GM18861 (cell line): Measurements from ENCODE around the gene TNFRSF1B.

Experiments
- ATAC-seq: cut with Tn5 transposase; IDR thresholded peaks from one replicate; pipeline ENCODE4 v1.9.1; 2021; ENCODE audit not compliant: unreplicated experiment

The TNFRSF1B gene

DNA sequence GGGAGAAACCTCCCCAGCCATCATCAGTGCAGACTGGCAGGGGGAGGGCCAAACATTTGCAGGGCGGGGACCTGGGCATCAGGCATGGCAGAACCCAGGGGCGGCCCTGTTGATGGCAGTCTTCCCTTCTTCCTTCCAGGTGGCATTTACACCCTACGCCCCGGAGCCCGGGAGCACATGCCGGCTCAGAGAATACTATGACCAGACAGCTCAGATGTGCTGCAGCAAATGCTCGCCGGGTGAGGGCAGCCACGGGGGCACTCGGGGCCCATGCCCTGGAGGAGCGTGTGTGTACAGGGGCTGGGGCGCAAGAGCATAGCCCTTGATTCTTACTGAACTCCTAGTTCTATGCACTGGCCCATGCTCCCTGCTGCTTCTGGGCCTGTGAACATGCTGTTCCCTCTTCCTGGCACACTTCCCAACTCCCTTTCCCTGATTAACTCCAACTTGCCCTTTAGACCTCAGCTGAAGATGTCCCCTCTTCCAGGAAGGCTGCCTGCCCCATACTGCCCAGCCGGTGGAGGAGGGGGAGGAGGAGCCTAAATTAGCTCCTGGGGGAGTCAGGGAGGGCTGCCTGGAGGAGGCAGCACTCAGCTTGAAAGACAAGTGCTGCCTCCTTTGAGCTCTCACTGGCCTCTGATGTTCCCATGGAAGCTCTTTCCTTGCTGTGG is 22.0 kb downstream of the TNFRSF1B start:
- ATAC-seq = no peak

DNA sequence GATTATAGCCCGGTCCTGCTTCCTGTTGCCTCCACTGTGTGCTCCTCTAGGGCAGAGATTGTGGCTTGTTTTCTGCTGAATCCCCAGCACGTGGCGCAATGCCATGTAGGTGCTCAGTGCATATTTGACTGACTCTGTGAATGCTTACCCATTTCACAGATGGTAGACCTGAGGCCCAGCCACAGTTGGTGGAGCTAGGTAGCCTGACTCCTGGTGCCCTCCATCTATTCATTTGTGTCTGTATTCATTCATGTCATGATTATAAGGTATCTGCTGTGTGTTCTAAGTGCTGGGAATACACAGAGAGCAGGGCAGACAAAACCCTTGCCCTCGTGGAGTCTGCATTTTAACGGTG is 22.5 kb downstream of the TNFRSF1B start:
- no peak for ATAC-seq

DNA sequence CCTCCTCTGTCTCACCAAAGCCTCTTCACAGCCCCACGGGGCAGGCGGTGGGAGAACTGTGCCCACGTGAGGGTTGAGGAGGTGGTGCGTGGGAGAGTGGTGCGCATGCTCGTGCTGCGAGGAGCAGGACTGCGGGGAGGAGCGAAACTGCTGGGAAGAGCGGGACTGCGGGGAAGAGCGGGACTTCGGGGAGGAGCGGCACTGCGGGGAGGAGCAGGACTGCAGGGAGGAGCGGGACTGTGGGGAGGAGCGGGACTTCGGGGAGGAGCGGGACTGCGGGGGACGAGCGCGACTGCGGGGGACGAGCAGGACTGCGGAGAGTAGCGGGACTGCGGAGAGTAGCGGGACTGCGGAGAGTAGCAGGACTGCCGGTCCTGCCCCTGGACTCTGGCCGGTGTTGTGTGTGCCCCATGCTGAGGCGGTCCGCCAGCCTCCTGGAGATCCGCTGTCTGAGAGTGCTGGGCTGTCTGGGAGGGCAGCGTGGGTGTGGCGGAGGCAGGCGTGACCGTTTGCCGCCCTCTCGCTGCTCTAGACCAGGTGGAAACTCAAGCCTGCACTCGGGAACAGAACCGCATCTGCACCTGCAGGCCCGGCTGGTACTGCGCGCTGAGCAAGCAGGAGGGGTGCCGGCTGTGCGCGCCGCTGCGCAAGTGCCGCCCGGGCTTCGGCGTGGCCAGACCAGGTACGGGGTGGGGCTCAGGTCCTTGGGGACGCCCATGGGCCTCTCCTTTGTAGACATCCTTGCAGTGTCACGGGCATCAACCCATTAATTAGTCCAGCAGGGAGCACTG is 24.6 kb downstream of the TNFRSF1B start:
- no peak for ATAC-seq

- ATAC-seq = no peak
Observed at GRCh38 chr1:12194666-12195216, 27.9 kb downstream of the TNFRSF1B start.

- no peak for ATAC-seq
Observed at GRCh38 chr1:12195416-12195815, 28.6 kb downstream of the TNFRSF1B start.

GRCh38 chr1:12196641-12197482 is 30.1 kb downstream of the TNFRSF1B start:
- ATAC-seq = no peak

- ATAC-seq = no peak
Observed at GRCh38 chr1:12197483-12197880, 30.7 kb downstream of the TNFRSF1B start.

GRCh38 chr1:12200208-12200607 is 33.4 kb downstream of the TNFRSF1B start:
- ATAC-seq = no peak

- ATAC-seq = no peak
Observed at GRCh38 chr1:12201352-12202189, 34.8 kb downstream of the TNFRSF1B start.

DNA sequence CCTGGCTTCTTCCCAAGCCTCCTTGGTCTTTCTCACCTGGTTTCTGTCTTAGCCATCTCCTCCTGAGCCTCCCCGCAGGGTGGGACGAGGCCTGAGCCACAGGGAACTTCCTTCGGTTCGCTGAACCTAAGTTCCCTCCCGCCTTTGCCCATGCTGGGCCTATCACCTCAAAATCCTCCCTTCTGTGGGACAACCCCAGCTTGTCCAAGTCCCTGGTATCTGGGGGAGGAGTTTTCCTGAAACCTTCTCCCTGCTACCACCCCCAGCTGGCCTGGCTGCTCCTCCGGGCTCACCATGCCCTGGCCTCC is 35.4 kb downstream of the TNFRSF1B start:
- no peak for ATAC-seq

DNA sequence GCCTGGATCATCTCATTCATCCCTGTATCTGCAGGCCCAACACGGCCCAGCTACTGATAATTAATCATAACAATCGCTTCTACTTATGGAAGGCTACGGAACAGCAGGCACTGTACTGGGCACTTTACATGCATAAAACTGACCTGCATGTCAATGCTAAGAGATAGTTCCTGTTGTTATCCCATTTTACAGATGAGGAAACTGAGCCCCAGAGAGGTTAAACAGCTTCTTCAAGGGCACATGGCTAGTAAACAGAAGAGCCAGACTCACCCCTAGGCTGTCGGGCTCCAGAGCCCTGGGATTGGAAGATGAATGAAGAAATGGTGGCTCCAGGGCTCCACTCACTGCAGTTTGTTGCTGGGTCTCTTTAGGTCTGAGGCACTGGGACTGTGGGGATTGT is 35.8 kb downstream of the TNFRSF1B start:
- ATAC-seq = no peak

- no peak for ATAC-seq
Observed at GRCh38 chr1:12203216-12204007, 36.6 kb downstream of the TNFRSF1B start.

GRCh38 chr1:12204140-12204539 is 37.3 kb downstream of the TNFRSF1B start:
- no peak for ATAC-seq

DNA sequence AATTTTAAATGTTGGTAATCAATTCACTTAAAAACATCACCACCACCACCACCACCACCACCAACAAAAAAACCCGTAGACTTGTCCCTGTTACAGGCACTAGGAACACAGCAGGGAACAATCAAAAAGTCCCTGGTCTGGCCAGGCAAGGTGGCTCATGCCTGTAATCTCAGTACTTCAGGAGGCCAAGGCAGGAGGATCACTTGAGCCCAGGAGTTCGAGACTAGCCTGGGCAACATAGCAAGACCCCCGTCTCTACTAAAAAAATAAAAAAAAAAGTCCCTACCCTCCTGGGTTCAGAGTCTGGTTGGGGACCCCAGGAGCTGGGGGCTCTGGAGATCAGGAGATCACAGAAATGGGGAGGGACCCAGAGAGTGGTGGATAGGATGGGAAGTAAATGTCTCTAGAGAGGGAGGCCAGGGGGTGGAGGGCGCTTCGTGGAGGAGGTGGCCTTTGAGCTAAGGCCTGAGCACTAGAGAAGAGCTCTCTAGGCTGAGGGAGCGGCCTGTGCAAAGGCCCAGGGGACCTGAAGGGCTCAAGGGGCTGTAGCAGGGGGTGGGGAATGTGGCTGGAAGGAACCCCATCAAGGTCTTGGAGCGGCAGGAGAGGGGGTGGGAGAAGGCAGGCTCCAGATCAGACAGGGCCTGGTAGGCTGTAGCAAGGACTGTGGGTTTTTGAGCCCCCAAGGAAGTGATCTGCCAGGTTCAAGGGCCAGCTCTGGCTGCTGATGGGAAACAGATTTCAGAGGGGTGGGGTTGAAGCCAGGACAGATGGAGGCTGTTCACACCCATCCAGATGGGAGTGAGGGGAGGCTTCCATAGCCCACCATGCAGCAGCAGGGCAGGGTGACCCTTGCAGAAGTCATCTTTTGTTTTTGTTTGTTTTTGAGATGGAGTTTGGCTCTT is 38.2 kb downstream of the TNFRSF1B start:
- no peak for ATAC-seq

DNA sequence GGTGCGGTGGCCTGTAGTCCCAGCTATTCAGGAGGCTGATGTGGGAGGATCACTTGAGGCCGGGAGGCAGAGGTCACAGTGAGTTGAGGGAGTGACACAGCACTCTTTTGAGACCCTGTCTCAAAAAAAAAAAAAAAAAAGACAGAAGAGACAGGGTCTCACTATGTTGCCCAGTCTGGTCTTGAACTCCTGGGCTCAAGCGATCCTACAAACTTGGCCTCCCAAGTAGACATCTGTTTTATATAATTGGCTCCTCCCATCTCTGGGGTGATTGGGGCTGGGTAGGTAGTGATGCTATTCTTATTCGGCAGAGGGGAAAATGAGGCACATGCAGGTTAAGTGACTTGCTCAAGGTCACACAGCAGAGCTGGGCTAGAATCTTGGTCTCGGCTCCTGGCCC is 39.4 kb downstream of the TNFRSF1B start:
- no peak for ATAC-seq

GRCh38 chr1:12206792-12207424 is 40.1 kb downstream of the TNFRSF1B start:
- ATAC-seq = no peak

GRCh38 chr1:12208271-12208670 is 41.5 kb downstream of the TNFRSF1B start:
- ATAC-seq = no peak

DNA sequence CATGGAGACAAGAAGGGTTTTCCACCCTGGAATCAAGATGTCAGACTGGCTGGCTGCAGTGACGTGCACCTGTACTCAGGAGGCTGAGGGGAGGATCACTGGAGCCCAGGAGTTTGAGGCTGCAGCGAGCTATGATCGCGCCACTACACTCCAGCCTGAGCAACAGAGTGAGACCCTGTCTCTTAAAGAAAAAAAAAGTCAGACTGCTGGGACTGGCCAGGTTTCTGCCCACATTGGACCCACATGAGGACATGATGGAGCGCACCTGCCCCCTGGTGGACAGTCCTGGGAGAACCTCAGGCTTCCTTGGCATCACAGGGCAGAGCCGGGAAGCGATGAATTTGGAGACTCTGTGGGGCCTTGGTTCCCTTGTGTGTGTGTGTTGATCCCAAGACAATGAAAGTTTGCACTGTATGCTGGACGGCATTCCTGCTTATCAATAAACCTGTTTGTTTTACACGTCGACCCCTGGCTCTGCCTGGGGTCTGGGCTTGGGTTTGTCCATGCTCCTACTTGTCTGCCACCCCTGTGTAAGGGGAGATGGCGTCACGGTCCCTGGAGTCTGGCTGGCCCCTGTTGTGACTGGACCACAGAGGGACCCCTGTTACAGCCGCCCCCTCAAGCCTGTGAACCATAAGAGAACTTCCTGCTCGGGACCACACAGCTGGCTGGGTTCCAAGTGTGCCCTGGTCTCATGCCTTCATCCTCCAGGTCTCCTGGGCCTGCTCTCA is 42.1 kb downstream of the TNFRSF1B start:
- no peak for ATAC-seq
